Thyroid gland (tissue), 4 donors: ENCODE results near the gene COIL. TPM values are rescaled to one million over a fixed set of nuclear protein-coding genes. Genes with fewer than 3 reads are reported as not detected.

Experiments
- DNase-seq, 2 donors: peaks; one replicate each; pipeline ENCODE4 v3.0.0-alpha.2; 2019
- H3K27ac ChIP-seq, 3 donors: fragments of 200-600 bp; sonication (generic); 1 replicate in 2 of 3; 2 replicates in 1 of 3; pipeline ENCODE4 v1.5.1; 2016 to 2019; ENCODE audit warnings: mild to moderate bottlenecking in 1 of 3, moderate library complexity in 1 of 3
- H3K27me3 ChIP-seq: fragments of 200-600 bp; sonication (generic); one replicate; pipeline ENCODE4 v1.5.1; 2019
- H3K36me3 ChIP-seq, 2 donors: fragments of 200-600 bp; sonication (generic); one replicate each; pipeline ENCODE4 v1.5.1; 2016 to 2019
- H3K4me1 ChIP-seq, 2 donors: fragments of 200-600 bp; sonication (generic); one replicate each; pipeline ENCODE4 v1.5.1; 2017 to 2019
- H3K4me3 ChIP-seq, 3 donors: fragments of 200-600 bp; sonication (generic); replicated peaks in 1 of 3; 1 replicate in 2 of 3; 2 replicates in 1 of 3; pipeline ENCODE4 v1.5.1; 2016; ENCODE audit warnings: mild to moderate bottlenecking in 1 of 3
- H3K9me3 ChIP-seq: fragments of 200-600 bp; sonication (generic); one replicate; pipeline ENCODE4 v1.5.1; 2017
- POLR2A ChIP-seq, 2 donors: fragments of 450-650 bp; IDR thresholded peaks; one replicate each; pipeline ENCODE4 v1.6.1; 2017; ENCODE audit warnings: antibody characterized with exemption in 2 of 2, mild to moderate bottlenecking in 2 of 2, moderate library complexity in 1 of 2
- WGBS, 2 donors: methylation state at CpG; one replicate each; pipeline ENCODE4 v1.1.5; 2017; 5-methylcytosine and 5-hydroxymethylcytosine counted together
- intact Hi-C: fragments of 100-400 bp; cut with DNase I; formaldehyde crosslinking; loops from one replicate; pipeline ENCODE4 v1.15.1; 2023
- microRNA counts, 2 donors: library from miRNA; unstranded; fragments of <30 nt; microRNA quantifications; one replicate each; lab custom pipeline; 2016 to 2017
- total RNA-seq, 4 donors: library from RNA; depleted of rRNA; stranded (reverse); fragments of >200 nt; gene quantifications; one replicate each; pipeline ENCODE4 v1.2.3, GENCODE V29; 2016
- TF ChIP-seq, protein P1 (sequence below), 6 experiments: fragments of 200-600 bp in 3 of 6; fragments of 450-650 bp in 3 of 6; sonication (generic) in 3 of 6; IDR thresholded peaks; one replicate each; pipeline ENCODE4 v1.5.1; 2016 to 2019; ENCODE audit warnings: antibody characterized with exemption in 6 of 6, mild to moderate bottlenecking in 2 of 6, inconsistent platforms in 1 of 6, moderate library complexity in 1 of 6

Gene COIL
- total RNA-seq, 4 donors from 2014 or later, result 13.2 to 18.3 (median 17.5) TPM

DNA sequence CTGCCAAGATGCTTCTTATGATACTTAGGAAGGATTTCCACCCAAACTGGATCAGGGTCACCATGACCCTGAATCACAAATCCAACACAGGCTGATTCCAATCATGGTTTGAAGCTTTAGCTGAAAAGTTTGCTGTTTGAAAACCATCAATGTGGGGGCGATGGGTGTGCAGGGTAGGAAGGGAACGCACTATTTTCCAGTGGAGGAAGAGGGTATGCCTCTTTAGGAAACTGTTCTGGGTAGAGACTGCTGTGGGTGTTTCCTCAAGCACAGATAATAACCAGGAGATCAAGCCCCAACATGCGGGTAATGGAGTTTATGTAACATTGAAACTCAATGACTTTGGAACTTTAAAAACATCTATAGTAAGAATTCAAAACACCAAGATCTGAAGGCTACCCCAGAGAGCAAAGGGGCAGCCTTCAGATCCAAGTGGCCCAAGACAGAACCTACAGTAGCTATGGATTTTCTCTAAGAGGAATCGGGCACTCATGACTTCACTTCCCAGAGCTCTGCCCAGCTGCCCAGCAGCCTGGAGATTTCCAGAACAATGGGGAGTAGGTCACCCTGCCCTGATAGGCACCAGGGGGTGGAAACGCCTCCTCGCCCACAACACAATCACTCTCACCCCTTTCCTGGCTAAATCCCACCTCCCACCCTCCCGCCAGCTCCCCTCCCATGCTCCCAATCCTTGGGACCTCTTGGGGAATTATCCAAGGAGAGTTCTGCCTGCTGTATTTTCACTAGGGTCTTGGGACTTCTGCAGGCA is 69.8 kb downstream of the COIL start:
- H3K27me3 ChIP-seq, result no peaks in the 10 kb centered on the region
- TF ChIP-seq, protein P1, sequence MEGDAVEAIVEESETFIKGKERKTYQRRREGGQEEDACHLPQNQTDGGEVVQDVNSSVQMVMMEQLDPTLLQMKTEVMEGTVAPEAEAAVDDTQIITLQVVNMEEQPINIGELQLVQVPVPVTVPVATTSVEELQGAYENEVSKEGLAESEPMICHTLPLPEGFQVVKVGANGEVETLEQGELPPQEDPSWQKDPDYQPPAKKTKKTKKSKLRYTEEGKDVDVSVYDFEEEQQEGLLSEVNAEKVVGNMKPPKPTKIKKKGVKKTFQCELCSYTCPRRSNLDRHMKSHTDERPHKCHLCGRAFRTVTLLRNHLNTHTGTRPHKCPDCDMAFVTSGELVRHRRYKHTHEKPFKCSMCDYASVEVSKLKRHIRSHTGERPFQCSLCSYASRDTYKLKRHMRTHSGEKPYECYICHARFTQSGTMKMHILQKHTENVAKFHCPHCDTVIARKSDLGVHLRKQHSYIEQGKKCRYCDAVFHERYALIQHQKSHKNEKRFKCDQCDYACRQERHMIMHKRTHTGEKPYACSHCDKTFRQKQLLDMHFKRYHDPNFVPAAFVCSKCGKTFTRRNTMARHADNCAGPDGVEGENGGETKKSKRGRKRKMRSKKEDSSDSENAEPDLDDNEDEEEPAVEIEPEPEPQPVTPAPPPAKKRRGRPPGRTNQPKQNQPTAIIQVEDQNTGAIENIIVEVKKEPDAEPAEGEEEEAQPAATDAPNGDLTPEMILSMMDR (IDR thresholded peaks at IDR 0.05), result no peak
- TF ChIP-seq POLR2A (IDR thresholded peaks at IDR 0.05), result no peak
- H3K4me1 ChIP-seq, result no peaks in the 10 kb centered on the region
- WGBS, 2 donors, result 90 to 96% methylated on average over 7 of the region's 7 CpGs
- no peak overlapping the region for H3K27ac ChIP-seq
- intact Hi-C loops, result no loop called here
- no peak for DNase-seq
- no peak overlapping the region for H3K4me3 ChIP-seq
- peaks cover 31 to 34% of the 10 kb centered on the region in 2 donors for H3K36me3 ChIP-seq
- H3K9me3 ChIP-seq, result no peaks in the 10 kb centered on the region

DNA sequence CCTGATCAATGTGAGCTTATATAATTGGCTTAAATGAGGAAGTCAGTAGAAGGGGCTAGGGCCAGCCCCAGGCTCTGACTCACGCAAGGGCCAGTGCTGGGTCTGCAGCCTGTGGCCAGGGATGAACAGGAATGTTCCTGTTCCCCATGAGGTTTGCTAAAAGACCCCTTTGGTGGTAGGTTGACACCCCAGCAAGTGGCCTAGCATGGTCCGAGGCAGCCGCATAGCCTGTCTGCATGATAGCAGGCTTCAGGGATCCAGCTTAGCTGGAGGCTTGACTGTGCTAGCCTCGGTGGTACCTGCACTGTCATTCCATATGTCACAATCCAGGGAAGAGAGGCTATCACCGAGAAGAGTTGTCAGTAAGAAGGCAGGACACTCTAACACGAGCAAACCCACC is 70.5 kb downstream of the COIL start:
- no peak for DNase-seq
- Histone ChIP-seq H3K4me3 (no peak overlapping the region), H3K4me1 (no peaks in the 10 kb centered on the region), H3K36me3 (peaks cover 31 to 34% of the 10 kb centered on the region in 2 donors), H3K9me3 (no peaks in the 10 kb centered on the region), H3K27ac (no peak overlapping the region), H3K27me3 (no peaks in the 10 kb centered on the region)
- no peak for TF ChIP-seq POLR2A (IDR thresholded peaks at IDR 0.05)
- TF ChIP-seq, protein P1 (IDR thresholded peaks at IDR 0.05), result no peak
- intact Hi-C loops, result no loop called here
- WGBS, 2 donors, result 87 to 96% methylated on average over 6 of the region's 6 CpGs

MicroRNAs within 50 kb of the gene (microRNA counts, 767-probe panel; counts per million panel counts)
- 0 counts per million in 2 donors for microRNA hsa-miR-3614-5p (lab: Ali Mortazavi, UCI)

Other genes with a start within 250 kb of the COIL start
- 1 to 10 TPM in 3 of 4 donors, under 1 TPM in 1; 0.24 to 1.2 (median 1.2) TPM for gene C17orf67, start 127.1 kb downstream of the COIL start, total RNA-seq
- 10 to 100 TPM in 3 of 4 donors, 1 to 10 TPM in 1; 7.2 to 21.7 (median 14.7) TPM for gene DGKE, start 126.9 kb downstream of the COIL start, total RNA-seq
- gene TRIM25, start 47.0 kb downstream of the COIL start, total RNA-seq, result 10 to 100 TPM; 23.9 to 41.8 (median 32.7) TPM
- gene SCPEP1, start 17.1 kb upstream of the COIL start, total RNA-seq, result 100 to 1,000 TPM; 260 to 354 (median 284) TPM
- gene AKAP1, start 124.2 kb upstream of the COIL start, total RNA-seq, result 100 to 1,000 TPM in 1 of 4 donors, 10 to 100 TPM in 3; 91.6 to 105 (median 95.5) TPM